SIG-M5 treated with dmso at 0.1 percent for 504 hours (cell line): Measurements from ENCODE around the gene GGT7.

Experiments used
- DNase-seq: peaks from one replicate; lab custom pipeline; 2025; ENCODE audit not compliant: unreplicated experiment; lab: John Stamatoyannopoulos, UW

The GGT7 gene

DNA sequence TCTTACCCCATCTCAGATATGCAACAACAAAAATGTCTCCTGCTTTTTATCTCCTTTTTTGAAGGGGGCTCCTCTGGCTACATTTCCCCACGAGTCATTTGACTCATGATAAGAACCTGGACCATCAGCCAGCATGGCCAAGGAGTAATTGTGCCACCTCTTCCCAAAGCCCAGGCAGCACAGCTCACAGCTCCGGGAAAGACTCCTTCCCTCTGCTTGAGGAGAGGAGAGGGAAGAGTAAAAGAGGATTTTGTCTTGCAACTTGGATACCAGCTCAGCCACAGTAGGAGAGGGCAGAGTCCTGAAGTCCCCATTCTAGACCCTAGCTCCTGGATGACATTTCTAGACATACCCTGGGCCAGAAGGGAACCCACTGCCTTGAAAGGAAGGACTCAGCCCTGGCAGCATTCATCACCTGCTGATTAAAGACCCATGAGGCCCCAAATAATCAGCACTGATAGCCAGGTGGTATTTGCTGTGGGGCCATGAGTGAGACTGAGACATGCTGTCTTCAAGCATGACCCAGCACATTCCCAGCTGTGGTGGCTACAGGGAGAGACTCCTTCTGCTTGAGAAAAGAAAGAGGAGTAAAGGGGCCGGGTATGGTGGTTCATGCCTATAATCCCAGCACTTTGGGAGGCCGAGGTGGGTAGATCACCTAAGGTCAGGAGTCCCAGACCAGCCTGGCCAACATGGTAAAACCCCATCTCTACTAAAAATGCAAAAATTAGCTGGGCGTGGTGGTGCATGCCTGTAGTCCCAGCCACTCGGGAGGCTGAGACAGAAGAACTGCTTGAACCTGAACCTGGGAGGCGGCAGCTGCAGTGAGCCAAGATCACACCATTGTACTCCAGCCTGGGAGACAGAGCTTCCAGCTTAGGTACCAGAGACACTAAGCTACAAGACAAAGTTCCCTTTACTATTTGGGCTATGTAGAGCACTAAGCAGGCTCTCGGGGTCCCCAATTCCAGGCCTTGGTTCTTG is 75.4 kb downstream of the GGT7 start:
- no peak for DNase-seq
